Right atrium auricular region (tissue), 2 donors: ENCODE measurements around the gene CYP2F1. TPM values are rescaled to one million over a fixed set of nuclear protein-coding genes. Genes with fewer than 3 reads are reported as not detected.
"Not testable (repeated sequence)": the region's sequence is repeated elsewhere in the genome, so short reads cannot be mapped to it uniquely, and the experiment has no call there.

Experiments
- DNase-seq: peaks from one replicate; pipeline ENCODE4 v3.0.0-alpha.2; 2019; ENCODE audit warnings: low spot score
- H3K27ac ChIP-seq, 2 donors: fragments of 200-600 bp; sonication (generic); 1 replicate in 1 of 2; 2 replicates in 1 of 2; pipeline ENCODE4 v1.5.1; 2016 to 2019
- H3K27me3 ChIP-seq, 2 donors: fragments of 200-600 bp; sonication (generic); one replicate each; pipeline versions ENCODE4 v1.5.1 to v1.6.0; 2017 to 2019
- H3K36me3 ChIP-seq: fragments of 200-600 bp; sonication (generic); one replicate; pipeline ENCODE4 v1.5.1; 2016
- H3K4me1 ChIP-seq, 2 donors: fragments of 200-600 bp; sonication (generic); one replicate each; pipeline versions ENCODE4 v1.5.1 to v1.6.0; 2017 to 2019
- H3K4me3 ChIP-seq, 2 donors: fragments of 200-600 bp; sonication (generic); 1 replicate in 1 of 2; 2 replicates in 1 of 2; pipeline ENCODE4 v1.5.1; 2017 to 2019; ENCODE audit warnings: mild to moderate bottlenecking in 1 of 2, moderate library complexity in 1 of 2
- H3K9me3 ChIP-seq, 2 donors: fragments of 200-600 bp; sonication (generic); one replicate each; pipeline ENCODE4 v1.5.1; 2019
- total RNA-seq, 2 donors: library from RNA; depleted of rRNA; stranded (reverse); fragments of >200 nt; gene quantifications; one replicate each; pipeline ENCODE4 v1.1.0, GENCODE V29; 2016
- TF ChIP-seq, protein P1 (sequence below), 2 donors: fragments of 200-600 bp; sonication (generic); IDR thresholded peaks; one replicate each; pipeline ENCODE4 v1.5.1; 2019; ENCODE audit warnings: antibody characterized with exemption in 2 of 2

Gene CYP2F1
- total RNA-seq, 2 donors from 2014 or later = not detected

DNA sequence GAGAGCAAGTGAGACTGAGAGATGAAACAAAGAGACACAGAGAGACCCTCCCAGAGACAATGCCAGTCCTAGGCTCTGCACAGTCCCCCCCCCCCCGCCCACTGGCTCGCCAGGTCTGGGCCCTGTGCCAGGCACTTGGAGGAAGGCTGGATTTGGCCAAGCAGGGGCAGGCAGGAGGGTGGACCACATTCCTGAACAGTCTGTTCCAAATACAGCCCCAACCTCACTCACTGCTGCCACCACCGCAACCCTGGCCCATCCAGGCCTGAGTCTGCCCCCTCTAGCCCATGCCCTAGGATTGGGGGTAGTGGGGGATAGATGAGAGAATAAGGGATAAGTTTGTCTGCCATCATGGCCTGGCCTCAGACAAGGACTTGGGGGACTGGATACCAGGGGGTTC is 19.0 kb downstream of the CYP2F1 start:
- Histone ChIP-seq H3K4me1 (no peaks in the 10 kb centered on the region), H3K27me3 (no peaks in the 10 kb centered on the region), H3K9me3 (no peaks in the 10 kb centered on the region), H3K36me3 (no peaks in the 10 kb centered on the region), H3K27ac (no peak overlapping the region), H3K4me3 (no peak overlapping the region)
- no peak for DNase-seq
- TF ChIP-seq, protein P1, sequence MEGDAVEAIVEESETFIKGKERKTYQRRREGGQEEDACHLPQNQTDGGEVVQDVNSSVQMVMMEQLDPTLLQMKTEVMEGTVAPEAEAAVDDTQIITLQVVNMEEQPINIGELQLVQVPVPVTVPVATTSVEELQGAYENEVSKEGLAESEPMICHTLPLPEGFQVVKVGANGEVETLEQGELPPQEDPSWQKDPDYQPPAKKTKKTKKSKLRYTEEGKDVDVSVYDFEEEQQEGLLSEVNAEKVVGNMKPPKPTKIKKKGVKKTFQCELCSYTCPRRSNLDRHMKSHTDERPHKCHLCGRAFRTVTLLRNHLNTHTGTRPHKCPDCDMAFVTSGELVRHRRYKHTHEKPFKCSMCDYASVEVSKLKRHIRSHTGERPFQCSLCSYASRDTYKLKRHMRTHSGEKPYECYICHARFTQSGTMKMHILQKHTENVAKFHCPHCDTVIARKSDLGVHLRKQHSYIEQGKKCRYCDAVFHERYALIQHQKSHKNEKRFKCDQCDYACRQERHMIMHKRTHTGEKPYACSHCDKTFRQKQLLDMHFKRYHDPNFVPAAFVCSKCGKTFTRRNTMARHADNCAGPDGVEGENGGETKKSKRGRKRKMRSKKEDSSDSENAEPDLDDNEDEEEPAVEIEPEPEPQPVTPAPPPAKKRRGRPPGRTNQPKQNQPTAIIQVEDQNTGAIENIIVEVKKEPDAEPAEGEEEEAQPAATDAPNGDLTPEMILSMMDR (IDR thresholded peaks at IDR 0.05) = no peak

DNA sequence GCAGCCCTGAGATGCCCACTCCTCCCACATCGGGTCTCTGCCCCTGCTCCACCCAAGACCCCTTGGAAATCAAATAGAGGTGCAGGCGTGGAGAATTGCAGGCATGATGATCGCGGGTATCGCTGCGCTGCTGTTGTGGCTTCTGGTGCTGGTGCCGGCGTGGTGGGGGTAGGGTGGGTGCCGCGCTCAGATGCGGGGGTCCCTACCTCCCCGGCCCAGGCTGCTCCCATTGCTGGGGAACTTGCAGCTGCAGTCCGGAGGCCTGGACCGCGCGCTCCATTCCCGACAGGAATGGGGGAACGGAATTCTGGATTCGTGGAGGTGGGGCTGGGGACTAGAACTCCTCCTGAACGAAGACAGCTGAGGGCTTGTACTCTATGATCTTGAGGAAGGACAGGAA is 20.4 kb downstream of the CYP2F1 start:
- Histone ChIP-seq H3K27me3 (no peaks in the 10 kb centered on the region), H3K4me3 (no peak overlapping the region), H3K4me1 (no peaks in the 10 kb centered on the region), H3K27ac (no peak overlapping the region), H3K36me3 (no peaks in the 10 kb centered on the region), H3K9me3 (no peaks in the 10 kb centered on the region)
- DNase-seq = no peak
- TF ChIP-seq, protein P1 (IDR thresholded peaks at IDR 0.05) = no peak

DNA sequence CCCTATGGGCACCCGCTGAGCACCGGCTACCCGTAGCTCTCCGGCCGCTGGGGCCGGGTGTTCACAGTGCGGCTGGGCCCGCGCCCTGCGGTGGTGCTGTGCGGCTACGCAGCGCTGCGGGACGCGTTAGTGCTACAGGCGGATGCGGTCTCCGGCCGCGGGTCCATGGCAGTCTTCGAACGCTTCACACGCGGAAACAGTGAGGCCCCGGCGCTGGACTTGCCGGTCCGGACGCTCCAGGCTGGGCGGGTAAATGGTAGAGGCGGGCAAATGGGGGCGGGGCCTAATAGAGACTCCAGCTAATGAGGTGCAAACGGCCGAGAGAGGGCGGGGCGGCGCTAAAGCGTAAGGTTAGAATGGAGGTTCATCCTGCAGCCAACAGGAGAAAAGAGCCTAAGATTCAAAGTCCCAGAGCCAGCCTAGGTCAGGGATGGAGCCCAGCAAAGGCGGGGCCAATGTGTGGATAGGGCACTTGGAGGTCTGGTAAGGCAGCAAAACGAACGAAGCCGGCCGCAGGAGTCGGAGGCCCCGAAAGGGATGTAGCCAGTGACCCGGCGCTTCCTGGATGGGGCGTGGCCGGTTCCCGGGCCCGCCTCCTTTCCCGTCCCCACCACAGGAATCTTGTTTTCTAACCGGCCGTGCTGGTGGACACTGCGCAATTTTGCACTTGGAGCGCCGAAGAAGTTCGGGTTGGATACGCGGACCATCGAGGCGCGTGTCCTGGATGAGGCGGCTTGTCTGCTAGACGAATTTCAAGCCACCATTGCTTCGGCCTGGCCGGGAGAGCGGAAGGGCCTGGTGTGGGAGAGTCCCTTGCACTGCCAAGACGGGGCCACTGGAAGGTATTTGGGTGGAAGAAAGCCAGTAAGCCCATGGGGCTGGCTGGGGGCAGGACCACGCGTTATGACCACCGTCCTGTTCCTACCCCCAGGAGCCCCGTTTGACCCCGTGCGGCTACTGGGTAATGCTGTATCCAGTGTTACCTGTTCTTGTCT is 21.5 kb downstream of the CYP2F1 start:
- not testable (repeated sequence) for H3K4me1 ChIP-seq, H3K27me3 ChIP-seq, H3K9me3 ChIP-seq, H3K36me3 ChIP-seq, H3K27ac ChIP-seq
- peak overlapping the region; percentile 39 to 53 for H3K4me3 ChIP-seq
- peak; percentile 59 for DNase-seq

DNA sequence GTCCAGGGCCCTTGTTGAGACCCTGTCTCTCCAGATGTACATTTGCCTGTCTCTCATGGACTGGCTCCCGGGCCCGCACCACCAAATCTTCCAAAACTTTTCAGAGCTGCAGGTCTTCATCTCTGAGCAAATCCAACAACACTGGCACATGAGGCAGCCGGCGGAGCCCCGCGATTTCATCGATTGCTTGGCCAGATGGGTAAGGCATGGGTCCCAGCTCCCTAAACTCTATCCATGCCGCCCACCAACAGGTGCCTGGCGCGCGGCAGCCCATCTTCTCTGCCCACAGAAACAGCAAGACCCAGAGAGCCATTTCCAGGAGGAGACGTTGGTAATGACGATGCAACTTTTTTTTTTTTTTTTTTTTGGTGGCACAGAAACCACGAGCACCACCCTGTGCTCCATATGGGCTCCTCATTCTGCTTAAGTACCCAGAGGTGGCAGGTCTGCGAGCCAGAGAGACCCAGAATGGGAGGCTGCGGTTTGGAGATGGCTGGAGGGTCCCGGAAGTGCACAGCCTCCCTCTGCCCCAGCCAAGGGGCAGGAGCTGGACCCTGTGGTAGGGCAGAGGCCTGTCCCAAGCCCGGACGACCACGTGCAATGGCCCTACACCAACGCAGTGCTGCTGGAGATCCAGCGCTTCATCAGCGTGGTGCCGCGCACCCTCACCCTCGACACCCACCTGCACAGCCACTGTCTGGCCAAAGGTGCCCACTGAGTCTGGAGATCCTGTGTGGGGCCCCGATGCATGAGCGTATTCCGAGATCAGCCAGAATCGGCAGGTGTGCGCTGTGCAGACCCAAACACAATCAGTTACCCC is 22.6 kb downstream of the CYP2F1 start:
- Histone ChIP-seq H3K4me1 (no peaks in the 10 kb centered on the region), H3K27ac (no peak overlapping the region), H3K4me3 (no peak overlapping the region), H3K27me3 (no peaks in the 10 kb centered on the region), H3K9me3 (no peaks in the 10 kb centered on the region), H3K36me3 (no peaks in the 10 kb centered on the region)
- no peak for DNase-seq
- TF ChIP-seq, protein P1 (IDR thresholded peaks at IDR 0.05) = no peak

DNA sequence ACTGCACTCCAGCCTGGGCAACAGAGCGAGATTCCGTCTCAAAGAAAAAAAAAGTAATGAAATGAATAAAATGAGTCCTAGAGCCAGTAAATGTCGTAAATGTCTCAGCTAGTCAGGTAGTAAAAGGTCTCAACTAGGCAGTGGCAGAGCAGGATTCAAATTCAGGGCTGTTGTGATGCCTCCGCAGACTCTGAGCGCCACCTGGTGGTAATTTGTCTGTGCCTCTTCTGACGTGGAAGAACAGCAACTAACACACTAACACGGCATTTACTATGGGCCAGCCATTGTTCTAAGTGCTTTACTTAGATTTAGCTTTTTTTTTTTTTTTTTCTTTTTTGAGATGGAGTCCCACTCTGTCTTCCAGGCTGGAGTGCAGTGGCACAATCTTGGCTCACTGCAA is 30.2 kb downstream of the CYP2F1 start:
- DNase-seq = peak; percentile 76
- TF ChIP-seq, protein P1 (IDR thresholded peaks at IDR 0.05) = peak; percentile 66 to 84
- H3K9me3 ChIP-seq = no peaks in the 10 kb centered on the region
- H3K36me3 ChIP-seq = no peaks in the 10 kb centered on the region
- H3K4me1 ChIP-seq = no peaks in the 10 kb centered on the region
- no peak overlapping the region for H3K27ac ChIP-seq
- H3K4me3 ChIP-seq = no peak overlapping the region
- H3K27me3 ChIP-seq = no peaks in the 10 kb centered on the region

DNA sequence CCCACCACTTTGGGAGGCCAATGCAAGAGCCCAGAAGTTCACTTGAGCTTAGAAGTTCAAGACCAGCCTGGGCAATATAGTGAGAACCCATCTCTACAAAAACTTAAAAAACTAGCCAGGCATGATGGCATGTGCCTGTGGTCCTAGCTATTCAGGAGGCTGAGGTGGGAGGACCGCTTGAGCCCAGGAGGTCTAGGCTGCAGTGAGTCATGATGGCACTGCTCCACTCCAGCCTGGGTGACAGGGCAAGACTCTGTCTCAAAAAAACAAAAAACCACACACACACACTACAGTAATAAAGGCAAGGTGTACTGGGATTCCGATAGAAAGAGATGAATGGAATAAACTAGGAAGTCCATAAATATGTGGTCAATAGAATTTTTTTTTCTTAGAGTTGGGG is 35.6 kb downstream of the CYP2F1 start:
- TF ChIP-seq, protein P1 (IDR thresholded peaks at IDR 0.05) = no peak
- DNase-seq = no peak
- no peak overlapping the region for H3K4me3 ChIP-seq
- H3K4me1 ChIP-seq = no peaks in the 10 kb centered on the region
- H3K9me3 ChIP-seq = no peaks in the 10 kb centered on the region
- no peak overlapping the region for H3K27ac ChIP-seq
- H3K27me3 ChIP-seq = no peaks in the 10 kb centered on the region
- no peaks in the 10 kb centered on the region for H3K36me3 ChIP-seq

DNA sequence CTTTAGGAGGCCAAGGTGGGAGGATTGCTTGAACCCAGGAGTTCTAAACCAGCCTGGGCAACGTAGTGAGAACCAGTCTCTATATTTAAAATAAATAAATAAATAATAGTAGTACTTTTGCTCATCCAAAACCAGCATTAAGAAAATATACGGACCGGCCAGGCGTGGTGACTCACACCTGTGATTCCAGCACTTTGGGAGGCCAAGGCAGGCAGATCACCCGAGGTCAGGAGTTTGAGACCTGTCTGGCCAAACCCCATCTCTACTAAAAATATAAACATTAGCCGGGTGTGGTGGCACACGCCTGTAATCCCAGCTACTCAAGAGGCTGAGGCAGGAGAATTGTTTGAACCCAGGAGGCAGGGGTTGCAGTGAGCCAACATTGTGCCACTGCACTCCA is 36.8 kb downstream of the CYP2F1 start:
- not testable (repeated sequence) for H3K36me3 ChIP-seq, H3K4me3 ChIP-seq, H3K9me3 ChIP-seq, H3K4me1 ChIP-seq, DNase-seq, H3K27ac ChIP-seq, H3K27me3 ChIP-seq
